A673 (cell line): Measurements from ENCODE around the gene PLA2G15. TPM values are rescaled to one million over a fixed set of nuclear protein-coding genes. Genes with fewer than 3 reads are reported as not detected.
A peak's percentile ranks its signal among the peaks of the same experiment; 100 is the strongest.
"Not testable (repeated sequence)": the region's sequence is repeated elsewhere in the genome, so short reads cannot be mapped to it uniquely, and the experiment has no call there.

ENCODE experiments used
- BruUV-seq: library from RNA; stranded (reverse); fragments of 400-500 nt; replicated peaks from 2 replicates; lab custom pipeline; 2021; lab: Mats Ljungman, UMichigan
- CTCF ChIA-PET: fragments of 300-600 bp; sonication (Branson Sonifier 250); formaldehyde crosslinking; loops from one replicate; lab custom pipeline; 2022; ENCODE audit warnings: antibody characterized with exemption; lab: Charles Lee
- POLR2A ChIA-PET: fragments of 300-600 bp; sonication (Branson Sonifier 250); formaldehyde crosslinking; loops from one replicate; lab custom pipeline; 2022; ENCODE audit warnings: antibody characterized with exemption; ENCODE audit not compliant: low non-redundant PET; lab: Charles Lee
- DNase-seq: peaks from one replicate; pipeline ENCODE4 v3.0.0-alpha.2; 2015; ENCODE audit warnings: low spot score
- H3K27ac ChIP-seq: fragments of 200-600 bp; sonication (generic); 2 replicates; pipeline ENCODE4 v1.5.1; 2016; ENCODE audit warnings: mixed run types, low read depth, mild to moderate bottlenecking, mixed read lengths, antibody characterized with exemption, low read length; ENCODE audit not compliant: poor library complexity, severe bottlenecking
- H3K27me3 ChIP-seq: fragments of 200-600 bp; sonication (generic); replicated peaks from 2 replicates; pipeline ENCODE4 v1.6.1; 2017; ENCODE audit warnings: mixed run types, low read depth, mild to moderate bottlenecking, mixed read lengths, antibody characterized with exemption, low read length; ENCODE audit not compliant: insufficient read depth, poor library complexity
- H3K36me3 ChIP-seq: fragments of 200-600 bp; sonication (generic); 2 replicates; pipeline ENCODE4 v1.6.1; 2016; ENCODE audit warnings: mixed run types, mild to moderate bottlenecking, mixed read lengths, antibody characterized with exemption, low read length; ENCODE audit not compliant: insufficient read depth, poor library complexity, severe bottlenecking
- H3K4me1 ChIP-seq: fragments of 200-600 bp; sonication (generic); 2 replicates; pipeline ENCODE4 v1.6.1; 2017; ENCODE audit warnings: mixed run types, mild to moderate bottlenecking, mixed read lengths, antibody characterized with exemption, low read length; ENCODE audit not compliant: insufficient read depth, poor library complexity, severe bottlenecking
- H3K4me3 ChIP-seq: fragments of 200-600 bp; sonication (generic); 2 replicates; pipeline ENCODE4 v1.5.1; 2016; ENCODE audit warnings: low read depth, mixed run types, mild to moderate bottlenecking, mixed read lengths, low read length; ENCODE audit not compliant: poor library complexity, severe bottlenecking
- H3K9me3 ChIP-seq: fragments of 200-600 bp; sonication (generic); 2 replicates; pipeline ENCODE4 v1.6.1; 2016; ENCODE audit warnings: mixed run types, low read depth, mild to moderate bottlenecking, mixed read lengths, antibody characterized with exemption, low read length; ENCODE audit not compliant: poor library complexity, severe bottlenecking
- CTCF ChIP-seq: fragments of 300-800, 200-600 bp; sonication (generic); conservative IDR thresholded peaks from 2 replicates; pipeline ENCODE4 v1.5.1; 2017; ENCODE audit warnings: low read depth, mild to moderate bottlenecking, antibody characterized with exemption, low read length, moderate library complexity, mixed read lengths
- EZH2 ChIP-seq: fragments of 200-600 bp; sonication (generic); IDR thresholded peaks from 2 replicates; pipeline ENCODE4 v1.6.1; 2017; ENCODE audit warnings: borderline replicate concordance, low read depth, mild to moderate bottlenecking, mixed read lengths, antibody characterized with exemption, low read length; ENCODE audit not compliant: poor library complexity, severe bottlenecking
- intact Hi-C: fragments of 100-400 bp; cut with micrococcal nuclease; formaldehyde crosslinking; loops from one replicate; pipeline ENCODE4 v1.10.0; 2022; ENCODE audit not compliant: unreplicated experiment
- total RNA-seq: library from RNA; stranded (reverse); gene quantifications from 2 replicates; pipeline ENCODE4 v1.2.3, GENCODE V29; 2021

The PLA2G15 gene
- total RNA-seq, 1 experiment from 2014 or later = 8.1 TPM

GRCh38 chr16:68288252-68288650 is 43.1 kb downstream of the PLA2G15 start:
- no peak for DNase-seq
- BruUV-seq = no TSS peak
- no peak overlapping the region for H3K27ac ChIP-seq
- ChIA-PET POLR2A (no interaction called here), CTCF (interaction anchor here (0.6 kb wide), 1 partner anchor 725 kb away, joined by 3 read pairs; no protein-coding TSS in a partner anchor)
- H3K36me3 ChIP-seq = peaks cover 21% of the 10 kb centered on the region
- intact Hi-C loops = no loop called here
- no peak overlapping the region for H3K4me3 ChIP-seq
- no peaks in the 10 kb centered on the region for H3K27me3 ChIP-seq
- H3K9me3 ChIP-seq = no peaks in the 10 kb centered on the region
- TF ChIP-seq CTCF = no peak
- TF ChIP-seq EZH2 = no peak
- peaks cover 17% of the 10 kb centered on the region for H3K4me1 ChIP-seq

GRCh38 chr16:68288796-68289195 is 43.6 kb downstream of the PLA2G15 start:
- intact Hi-C loops, H3K4me3 ChIP-seq, H3K9me3 ChIP-seq, BruUV-seq, CTCF ChIA-PET, H3K27ac ChIP-seq, H3K27me3 ChIP-seq, DNase-seq, POLR2A ChIA-PET: not testable (repeated sequence)
- Histone ChIP-seq H3K36me3 (peaks cover 21% of the 10 kb centered on the region), H3K4me1 (peaks cover 17% of the 10 kb centered on the region)

- no peak for DNase-seq
- Histone ChIP-seq H3K27ac (peak overlapping the region; percentile 68), H3K27me3 (no peaks in the 10 kb centered on the region), H3K4me3 (no peak overlapping the region), H3K4me1 (peaks cover 17% of the 10 kb centered on the region), H3K36me3 (peaks cover 19% of the 10 kb centered on the region), H3K9me3 (no peaks in the 10 kb centered on the region)
- POLR2A ChIA-PET = no interaction called here
- intact Hi-C loops = no loop called here
- TF ChIP-seq CTCF (no peak), EZH2 (no peak)
- no TSS peak for BruUV-seq
- CTCF ChIA-PET = no interaction called here
These were observed 44.0 kb downstream of the PLA2G15 start for GRCh38 chr16:68289202-68289601.

- ChIA-PET CTCF (interaction anchor here (1.5 kb wide), 1 partner anchor 26 kb away, joined by 3 read pairs; the partner anchor contains the start of gene SLC7A6), POLR2A (no interaction called here)
- intact Hi-C loops = no loop called here
- Histone ChIP-seq H3K9me3 (no peaks in the 10 kb centered on the region), H3K4me3 (no peak overlapping the region), H3K27ac (peak overlapping the region; percentile 68), H3K27me3 (no peaks in the 10 kb centered on the region), H3K4me1 (peaks cover 17% of the 10 kb centered on the region), H3K36me3 (peaks cover 19% of the 10 kb centered on the region)
- BruUV-seq = no TSS peak
- DNase-seq = peak; percentile 59
- no peak for TF ChIP-seq EZH2
- TF ChIP-seq CTCF = no peak
These were observed 44.6 kb downstream of the PLA2G15 start for GRCh38 chr16:68289621-68290329.
